ENCODE measurements around the gene CRYZL1. TPM values are rescaled to one million over a fixed set of nuclear protein-coding genes. Genes with fewer than 3 reads are reported as not detected.

CRYZL1 gene
- polyA plus RNA-seq, 3 donors = 25.9 to 30.6 (median 26.1) TPM

DNA sequence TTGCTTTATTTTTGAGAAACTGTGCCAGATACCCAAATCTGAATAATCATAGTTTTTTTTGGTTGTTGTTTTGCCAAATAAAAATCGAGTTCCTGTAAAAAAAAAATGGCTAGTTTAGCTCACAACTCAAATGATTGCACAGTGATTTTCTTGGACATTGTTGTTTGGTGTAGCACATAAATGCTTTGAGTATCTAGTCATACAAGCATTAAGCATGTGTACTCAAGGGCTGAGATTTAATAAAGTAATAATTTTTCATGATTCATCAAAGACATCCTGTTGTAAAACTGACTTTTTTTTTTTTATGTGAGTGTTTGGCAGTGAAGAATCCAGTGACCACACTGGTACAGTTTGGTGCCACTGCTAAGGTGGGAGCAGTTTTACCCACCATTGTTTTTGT lies 19.6 kb upstream of the CRYZL1 start:
- Histone ChIP-seq H3K36me3 (replicated peaks in 1 of 2; ENCODE audit: control insufficient read depth in 1 of 2, insufficient read depth in 2 of 2, low read length in 2 of 2) (no peaks in the 10 kb centered on the region), H2AFZ (ENCODE audit: insufficient read depth, low read depth, low read length, poor library complexity, severe bottlenecking) (no peak overlapping the region), H3K9me3 (replicated peaks in 1 of 2; ENCODE audit: control insufficient read depth in 1 of 2, insufficient read depth in 1 of 2, low read length in 2 of 2) (no peaks in the 10 kb centered on the region), H3K4me1 (ENCODE audit: control insufficient read depth in 1 of 2, insufficient read depth in 2 of 2, low read length in 2 of 2) (peaks cover 17 to 18% of the 10 kb centered on the region in 2 donors), H3K27ac (ENCODE audit: low read depth in 1 of 2, low read length in 2 of 2) (no peak overlapping the region), H4K20me1 (ENCODE audit: insufficient read depth, low read length) (no peaks in the 10 kb centered on the region), H3K4me3 (replicated peaks in 1 of 3; ENCODE audit: low read depth in 2 of 3, low read length in 3 of 3) (no peak overlapping the region), H3K4me2 (replicated peaks; ENCODE audit: extremely low read depth, low read length, poor library complexity, severe bottlenecking) (no peak overlapping the region), H3K9ac (ENCODE audit: insufficient read depth, low read length, poor library complexity, severe bottlenecking) (no peak overlapping the region), H3K79me2 (ENCODE audit: insufficient read depth, low read length) (peaks cover 13% of the 10 kb centered on the region), H3K27me3 (ENCODE audit: control insufficient read depth in 2 of 2, insufficient read depth in 2 of 2, low read length in 2 of 2) (no peaks in the 10 kb centered on the region)
- DNase-seq = no peak
- TF ChIP-seq, protein P1, sequence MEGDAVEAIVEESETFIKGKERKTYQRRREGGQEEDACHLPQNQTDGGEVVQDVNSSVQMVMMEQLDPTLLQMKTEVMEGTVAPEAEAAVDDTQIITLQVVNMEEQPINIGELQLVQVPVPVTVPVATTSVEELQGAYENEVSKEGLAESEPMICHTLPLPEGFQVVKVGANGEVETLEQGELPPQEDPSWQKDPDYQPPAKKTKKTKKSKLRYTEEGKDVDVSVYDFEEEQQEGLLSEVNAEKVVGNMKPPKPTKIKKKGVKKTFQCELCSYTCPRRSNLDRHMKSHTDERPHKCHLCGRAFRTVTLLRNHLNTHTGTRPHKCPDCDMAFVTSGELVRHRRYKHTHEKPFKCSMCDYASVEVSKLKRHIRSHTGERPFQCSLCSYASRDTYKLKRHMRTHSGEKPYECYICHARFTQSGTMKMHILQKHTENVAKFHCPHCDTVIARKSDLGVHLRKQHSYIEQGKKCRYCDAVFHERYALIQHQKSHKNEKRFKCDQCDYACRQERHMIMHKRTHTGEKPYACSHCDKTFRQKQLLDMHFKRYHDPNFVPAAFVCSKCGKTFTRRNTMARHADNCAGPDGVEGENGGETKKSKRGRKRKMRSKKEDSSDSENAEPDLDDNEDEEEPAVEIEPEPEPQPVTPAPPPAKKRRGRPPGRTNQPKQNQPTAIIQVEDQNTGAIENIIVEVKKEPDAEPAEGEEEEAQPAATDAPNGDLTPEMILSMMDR (IDR thresholded peaks at IDR 0.05) = no peak
- Mint-ChIP-seq H3K27ac (no peak overlapping the region), H3K36me3 (peaks cover 4 to 6% of the 10 kb centered on the region in 2 donors), H3K27me3 (ENCODE audit: low read depth in 3 of 3) (no peaks in the 10 kb centered on the region), H3K4me3 (no peak overlapping the region), H3K4me1 (peaks cover 18% of the 10 kb centered on the region), H3K9me3 (peaks cover 0 to 10% (median 6%) of the 10 kb centered on the region in 7 donors)
- intact Hi-C loops (cut with micrococcal nuclease) = no loop called here
- 100% methylated on average over 1 of the region's 1 CpG for WGBS (ENCODE audit: insufficient coverage)

DNA sequence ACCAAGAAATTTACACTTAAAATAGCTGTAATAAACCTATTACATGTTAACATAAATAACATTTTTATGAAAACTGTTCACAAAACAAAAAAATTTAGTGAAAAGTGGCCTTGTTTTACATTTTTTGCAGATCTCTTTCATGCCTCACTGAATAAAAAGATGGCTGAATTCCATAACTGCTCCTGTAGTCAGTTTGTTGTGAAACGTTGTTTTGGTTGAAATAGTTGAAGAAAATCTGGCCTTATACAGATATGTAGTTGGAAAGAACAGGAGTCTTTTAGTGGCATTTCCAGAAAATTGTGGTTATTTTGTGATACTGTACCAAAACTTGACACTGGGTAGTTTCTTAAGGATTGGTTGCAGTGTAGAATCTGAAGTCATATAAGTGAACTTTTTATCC lies 18.9 kb upstream of the CRYZL1 start:
- H3K36me3 Mint-ChIP-seq = peaks cover 4 to 6% of the 10 kb centered on the region in 2 donors
- peaks cover 21% of the 10 kb centered on the region for H3K4me1 Mint-ChIP-seq
- Histone ChIP-seq H4K20me1 (ENCODE audit: insufficient read depth, low read length) (no peaks in the 10 kb centered on the region), H3K9ac (ENCODE audit: insufficient read depth, low read length, poor library complexity, severe bottlenecking) (no peak overlapping the region), H3K4me3 (replicated peaks in 1 of 3; ENCODE audit: low read depth in 2 of 3, low read length in 3 of 3) (no peak overlapping the region), H2AFZ (ENCODE audit: insufficient read depth, low read depth, low read length, poor library complexity, severe bottlenecking) (no peak overlapping the region), H3K36me3 (replicated peaks in 1 of 2; ENCODE audit: control insufficient read depth in 1 of 2, insufficient read depth in 2 of 2, low read length in 2 of 2) (no peaks in the 10 kb centered on the region), H3K9me3 (replicated peaks in 1 of 2; ENCODE audit: control insufficient read depth in 1 of 2, insufficient read depth in 1 of 2, low read length in 2 of 2) (no peaks in the 10 kb centered on the region), H3K4me2 (replicated peaks; ENCODE audit: extremely low read depth, low read length, poor library complexity, severe bottlenecking) (no peak overlapping the region), H3K27me3 (ENCODE audit: control insufficient read depth in 2 of 2, insufficient read depth in 2 of 2, low read length in 2 of 2) (no peaks in the 10 kb centered on the region), H3K79me2 (ENCODE audit: insufficient read depth, low read length) (peaks cover 20% of the 10 kb centered on the region), H3K27ac (ENCODE audit: low read depth in 1 of 2, low read length in 2 of 2) (no peak overlapping the region), H3K4me1 (ENCODE audit: control insufficient read depth in 1 of 2, insufficient read depth in 2 of 2, low read length in 2 of 2) (peaks cover 24 to 25% of the 10 kb centered on the region in 2 donors)
- no peak overlapping the region for H3K27ac Mint-ChIP-seq
- H3K4me3 Mint-ChIP-seq = no peak overlapping the region
- no CpG with 5 or more reads among the region's 1 CpG for WGBS (ENCODE audit: insufficient coverage)
- intact Hi-C loops (cut with micrococcal nuclease) = no loop called here
- TF ChIP-seq, protein P1 (IDR thresholded peaks at IDR 0.05) = no peak
- peaks cover 0 to 10% (median 6%) of the 10 kb centered on the region in 7 donors for H3K9me3 Mint-ChIP-seq
- H3K27me3 Mint-ChIP-seq (ENCODE audit: low read depth in 3 of 3) = peaks cover 0 to 3% (median 0%) of the 10 kb centered on the region in 3 donors
- no peak for DNase-seq
